HG03565 (cell line): ENCODE data around the gene TTLL7.

ENCODE experiments used
- ATAC-seq: cut with Tn5 transposase; IDR thresholded peaks from one replicate; pipeline ENCODE4 v1.9.1; 2021; ENCODE audit warnings: mild to moderate bottlenecking, moderate library complexity; ENCODE audit not compliant: unreplicated experiment

Gene TTLL7

DNA sequence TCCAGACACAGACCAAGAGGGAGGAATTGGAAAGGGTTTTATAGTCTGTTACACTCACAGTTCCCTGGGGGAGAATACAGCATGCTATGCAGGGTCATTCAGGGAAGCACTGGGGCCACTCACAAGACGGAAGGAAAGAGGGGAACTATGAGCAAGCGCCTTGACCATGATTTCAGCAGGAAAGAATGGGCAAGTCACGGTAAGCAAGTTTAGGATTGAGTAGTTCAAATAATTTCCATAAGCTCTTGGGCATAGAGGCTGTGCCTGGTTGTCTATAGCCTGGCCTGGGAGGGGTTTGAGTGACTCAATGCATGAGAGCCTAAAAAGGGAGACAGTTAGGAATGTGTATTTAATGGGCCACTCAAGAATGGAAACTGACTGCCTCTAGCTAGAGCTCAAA, 176.7 kb downstream of the TTLL7 start:
- no peak for ATAC-seq

GRCh38 chr1:83819436-83819835, 179.5 kb downstream of the TTLL7 start:
- ATAC-seq, result no peak

- no peak for ATAC-seq
Observed at GRCh38 chr1:83818916-83819315, 180.0 kb downstream of the TTLL7 start.

- no peak for ATAC-seq
Observed at GRCh38 chr1:83816836-83817235, 182.1 kb downstream of the TTLL7 start.

- ATAC-seq, result no peak
Observed at GRCh38 chr1:83815330-83815729, 183.6 kb downstream of the TTLL7 start.
